ENCODE data around the gene NRXN3. TPM values are rescaled to one million over a fixed set of nuclear protein-coding genes. Genes with fewer than 3 reads are reported as not detected.

The NRXN3 gene
- total and polyA plus RNA-seq, 2 of the 13 experiments (the other 11 are each of a cell fraction or from before 2014, with no cell fraction given) = 0.03 TPM; not detected in 1

GRCh38 chr14:79093531-79093930 is 923.4 kb downstream of the NRXN3 start:
- Histone ChIP-seq H3K4me3 (replicated peaks in 1 of 3; ENCODE audit: insufficient read depth in 1 of 3, low read depth in 2 of 3, low read length in 3 of 3) (no peak overlapping the region), H3K9me3 (ENCODE audit: low read length) (peaks cover 55% of the 10 kb centered on the region), H3K4me1 (ENCODE audit: insufficient read depth, low read length) (no peaks in the 10 kb centered on the region), H3K9ac (ENCODE audit: insufficient read depth, low read depth, low read length) (no peak overlapping the region), H3K27ac (ENCODE audit: extremely low read length, insufficient read depth, low read length) (no peak overlapping the region), H3K36me3 (replicated peaks in 1 of 2; ENCODE audit: control insufficient read depth in 1 of 2, insufficient read depth in 2 of 2, low read length in 2 of 2) (no peaks in the 10 kb centered on the region), H3K4me2 (ENCODE audit: low read depth, low read length) (no peak overlapping the region), H3K27me3 (ENCODE audit: control insufficient read depth in 1 of 2, insufficient read depth in 2 of 2, low read length in 2 of 2) (no peaks in the 10 kb centered on the region), H4K20me1 (ENCODE audit: insufficient read depth, low read length) (no peaks in the 10 kb centered on the region), H2AFZ (ENCODE audit: low read length) (no peak overlapping the region), H3K79me2 (ENCODE audit: insufficient read depth, low read length) (no peaks in the 10 kb centered on the region)
- CTCF ChIA-PET (ENCODE audit: low intra/inter-chr PET ratio, low total read pairs) = no interaction called here
- ATAC-seq = no peak
- in situ Hi-C loops (cut with HindIII; ENCODE audit: extremely low pct_ligation_motif_present, low pct_unique_long_range_greater_than_20kb) = no loop called here
- POLR2A ChIA-PET = no interaction called here
- no peak for FAIRE-seq
- 5% methylated on average over 5 of the region's 5 CpGs for WGBS (ENCODE audit: low lambda C conversion rate)
- intact Hi-C loops (cut with micrococcal nuclease; ENCODE audit: unreplicated experiment) = no loop called here
- no peak for DNase-seq (ENCODE audit: low spot score)
- BruUV-seq (replicated peaks) = no TSS peak
- no peak for TF ChIP-seq STAT6 (CRISPR knock-in tag; IDR thresholded peaks at IDR 0.05; ENCODE audit: borderline replicate concordance)
- no peak for TF ChIP-seq ZNF790 (CRISPR knock-in tag; IDR thresholded peaks at IDR 0.05; ENCODE audit: borderline replicate concordance)
- TF ChIP-seq ZNF468 (CRISPR knock-in tag; IDR thresholded peaks at IDR 0.05) = no peak
- TF ChIP-seq ARID4A (CRISPR knock-in tag; IDR thresholded peaks at IDR 0.05; ENCODE audit: borderline replicate concordance) = no peak
- TF ChIP-seq HNRNPL (IDR thresholded peaks at IDR 0.05; ENCODE audit: low read depth, low read length) = no peak
- TF ChIP-seq PAWR (CRISPR knock-in tag; IDR thresholded peaks at IDR 0.05; ENCODE audit: borderline replicate concordance) = no peak
- TF ChIP-seq KDM4B (CRISPR knock-in tag; IDR thresholded peaks at IDR 0.05) = no peak
- no peak for TF ChIP-seq SP5 (CRISPR knock-in tag; IDR thresholded peaks at IDR 0.05; ENCODE audit: borderline replicate concordance, low read depth)
- TF ChIP-seq ZFP91 (CRISPR knock-in tag; IDR thresholded peaks at IDR 0.05; ENCODE audit: borderline replicate concordance) = no peak
- no peak for TF ChIP-seq TFDP2 (CRISPR knock-in tag; IDR thresholded peaks at IDR 0.05)
- no peak for TF ChIP-seq SOX5 (CRISPR knock-in tag; IDR thresholded peaks at IDR 0.05; ENCODE audit: borderline replicate concordance)
- no peak for TF ChIP-seq ZNF34 (CRISPR knock-in tag; IDR thresholded peaks at IDR 0.05; ENCODE audit: borderline replicate concordance)
- TF ChIP-seq ZNF792 (CRISPR knock-in tag; IDR thresholded peaks at IDR 0.05) = no peak
- TF ChIP-seq MED1 (CRISPR knock-in tag; IDR thresholded peaks at IDR 0.05) = no peak

Measured in HepG2 (cell line).